ENCODE measurements around the gene PNMA8B.

The PNMA8B gene

GRCh38 chr19:46536391-46536790, 40.7 kb upstream of the PNMA8B start:
- Histone ChIP-seq H3K9me3 (ENCODE audit: control insufficient read depth, low read length) (no peaks in the 10 kb centered on the region), H3K23ac (ENCODE audit: low read length in 2 of 2) (no peak overlapping the region), H3K79me1 (replicated peaks; ENCODE audit: low read length, poor library complexity, severe bottlenecking) (no peaks in the 10 kb centered on the region), H2BK120ac (ENCODE audit: low read depth, low read length) (no peak overlapping the region), H2BK5ac (ENCODE audit: low read depth, low read length, poor library complexity, severe bottlenecking) (no peak overlapping the region), H3K9ac (ENCODE audit: low read length) (no peak overlapping the region), H3K18ac (ENCODE audit: low read depth in 1 of 2, low read length in 2 of 2) (no peak overlapping the region), H3K27me3 (ENCODE audit: control insufficient read depth in 1 of 2, insufficient read depth in 1 of 2, low read length in 2 of 2) (peaks cover 0 to 22% of the 10 kb centered on the region in 2 experiments), H3K4ac (ENCODE audit: low read depth in 1 of 2, low read length in 2 of 2) (no peak overlapping the region), H3K4me3 (ENCODE audit: insufficient read depth in 1 of 2, low read depth in 1 of 2, low read length in 2 of 2) (no peak overlapping the region), H2BK15ac (ENCODE audit: low read depth, poor library complexity, severe bottlenecking) (no peak overlapping the region), H3K36me3 (ENCODE audit: control insufficient read depth in 1 of 2, insufficient read depth in 2 of 2, low read depth in 1 of 2, low read length in 2 of 2) (no peaks in the 10 kb centered on the region), H3K14ac (ENCODE audit: low read length in 2 of 2) (no peak overlapping the region), H2AK5ac (ENCODE audit: low read length, severe bottlenecking) (no peak overlapping the region), H3K27ac (ENCODE audit: low read length, poor library complexity, severe bottlenecking) (no peak overlapping the region), H4K91ac (ENCODE audit: low read length) (no peak overlapping the region), H4K8ac (ENCODE audit: low read length) (no peak overlapping the region), H3K4me2 (ENCODE audit: low read length, poor library complexity, severe bottlenecking) (no peak overlapping the region), H2AFZ (ENCODE audit: low read depth, low read length) (no peak overlapping the region), H2BK12ac (ENCODE audit: low read length in 2 of 2) (no peak overlapping the region), H3K4me1 (ENCODE audit: control insufficient read depth, insufficient read depth, low read depth, low read length) (peaks cover 2% of the 10 kb centered on the region)
- 97% methylated on average over 5 of the region's 7 CpGs for WGBS
- DNase-seq: no peak

DNA sequence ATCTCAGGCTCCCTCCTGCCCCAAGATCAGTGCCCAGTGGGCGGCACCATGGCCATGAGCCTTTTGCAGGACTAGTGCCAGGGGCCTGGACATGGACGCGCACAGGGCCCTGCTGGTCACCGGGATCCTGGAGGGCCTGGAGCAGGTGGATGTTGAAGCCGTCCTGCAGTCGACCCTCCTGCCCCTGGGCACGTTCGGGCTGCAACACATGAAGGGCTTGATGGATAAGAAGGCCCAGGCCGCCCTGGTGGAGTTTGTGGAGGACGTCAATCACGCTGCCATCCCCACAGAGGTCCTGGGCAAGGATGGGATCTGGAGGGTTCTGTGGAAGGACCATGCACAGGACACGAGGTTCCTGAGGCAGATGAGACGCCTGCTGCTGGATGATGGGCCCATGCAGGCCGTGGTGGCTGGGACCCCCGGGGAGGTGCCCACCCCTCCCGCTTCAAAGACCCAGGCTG, 38.0 kb upstream of the PNMA8B start:
- Histone ChIP-seq H3K36me3 (ENCODE audit: control insufficient read depth in 1 of 2, insufficient read depth in 2 of 2, low read depth in 1 of 2, low read length in 2 of 2) (no peaks in the 10 kb centered on the region), H2BK5ac (ENCODE audit: low read depth, low read length, poor library complexity, severe bottlenecking) (no peak overlapping the region), H3K23ac (ENCODE audit: low read length in 2 of 2) (peak overlapping the region in 1 of 2 experiments; percentile 56), H4K91ac (ENCODE audit: low read length) (no peak overlapping the region), H3K14ac (ENCODE audit: low read length in 2 of 2) (peak overlapping the region in 1 of 2 experiments; percentile 50), H3K9ac (ENCODE audit: low read length) (no peak overlapping the region), H3K4me1 (ENCODE audit: control insufficient read depth, insufficient read depth, low read depth, low read length) (peaks cover 2% of the 10 kb centered on the region), H3K18ac (ENCODE audit: low read depth in 1 of 2, low read length in 2 of 2) (no peak overlapping the region), H3K9me3 (ENCODE audit: control insufficient read depth, low read length) (no peaks in the 10 kb centered on the region), H2AK5ac (ENCODE audit: low read length, severe bottlenecking) (no peak overlapping the region), H2BK120ac (ENCODE audit: low read depth, low read length) (no peak overlapping the region), H3K4me2 (ENCODE audit: low read length, poor library complexity, severe bottlenecking) (no peak overlapping the region), H2AFZ (ENCODE audit: low read depth, low read length) (no peak overlapping the region), H3K27me3 (ENCODE audit: control insufficient read depth in 1 of 2, insufficient read depth in 1 of 2, low read length in 2 of 2) (peaks cover 0 to 29% of the 10 kb centered on the region in 2 experiments), H3K4ac (ENCODE audit: low read depth in 1 of 2, low read length in 2 of 2) (no peak overlapping the region), H2BK12ac (ENCODE audit: low read length in 2 of 2) (no peak overlapping the region), H3K79me1 (replicated peaks; ENCODE audit: low read length, poor library complexity, severe bottlenecking) (no peaks in the 10 kb centered on the region), H4K8ac (ENCODE audit: low read length) (no peak overlapping the region), H2BK15ac (ENCODE audit: low read depth, poor library complexity, severe bottlenecking) (no peak overlapping the region), H3K27ac (ENCODE audit: low read length, poor library complexity, severe bottlenecking) (no peak overlapping the region), H3K4me3 (ENCODE audit: insufficient read depth in 1 of 2, low read depth in 1 of 2, low read length in 2 of 2) (no peak overlapping the region)
- DNase-seq: no peak
- WGBS: 83% methylated on average over 16 of the region's 16 CpGs

- H4K91ac ChIP-seq (ENCODE audit: low read length): peak overlapping the region; percentile 19
- 69% methylated on average over 12 of the region's 12 CpGs for WGBS
Observed at GRCh38 chr19:46533078-46533620, 37.5 kb upstream of the PNMA8B start.

DNA sequence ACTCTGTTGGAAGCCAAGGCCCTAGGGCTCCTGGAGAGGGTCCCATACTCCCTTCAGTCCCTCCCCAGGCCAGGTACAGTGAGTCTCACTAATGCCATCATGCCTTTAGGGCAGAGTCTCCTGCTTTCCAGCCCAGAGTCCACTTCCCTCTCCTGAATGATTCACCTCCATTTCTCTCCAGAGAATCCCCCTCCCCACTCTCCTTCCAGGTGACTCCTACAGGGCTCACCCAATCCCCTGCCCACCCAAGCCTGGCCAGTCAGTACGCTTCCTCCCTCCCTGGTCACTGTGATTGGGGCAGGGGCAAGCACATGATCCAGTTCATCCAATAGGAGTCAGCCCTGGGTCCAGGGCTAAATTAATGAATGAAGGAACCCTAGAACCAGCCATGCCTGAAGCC, 35.0 kb upstream of the PNMA8B start:
- Histone ChIP-seq H2BK120ac (ENCODE audit: low read depth, low read length) (no peak overlapping the region), H3K79me1 (replicated peaks; ENCODE audit: low read length, poor library complexity, severe bottlenecking) (no peaks in the 10 kb centered on the region), H3K18ac (ENCODE audit: low read depth in 1 of 2, low read length in 2 of 2) (no peak overlapping the region), H3K4me2 (ENCODE audit: low read length, poor library complexity, severe bottlenecking) (no peak overlapping the region), H2BK5ac (ENCODE audit: low read depth, low read length, poor library complexity, severe bottlenecking) (no peak overlapping the region), H2AFZ (ENCODE audit: low read depth, low read length) (no peak overlapping the region), H3K4me3 (ENCODE audit: insufficient read depth in 1 of 2, low read depth in 1 of 2, low read length in 2 of 2) (peak overlapping the region in 1 of 2 experiments; percentile 16), H3K23ac (ENCODE audit: low read length in 2 of 2) (no peak overlapping the region), H3K9ac (ENCODE audit: low read length) (peak overlapping the region; percentile 64), H3K4me1 (ENCODE audit: control insufficient read depth, insufficient read depth, low read depth, low read length) (no peaks in the 10 kb centered on the region), H2AK5ac (ENCODE audit: low read length, severe bottlenecking) (no peak overlapping the region), H3K4ac (ENCODE audit: low read depth in 1 of 2, low read length in 2 of 2) (no peak overlapping the region), H4K91ac (ENCODE audit: low read length) (no peak overlapping the region), H4K8ac (ENCODE audit: low read length) (no peak overlapping the region), H3K27ac (ENCODE audit: low read length, poor library complexity, severe bottlenecking) (no peak overlapping the region), H2BK12ac (ENCODE audit: low read length in 2 of 2) (no peak overlapping the region), H3K27me3 (ENCODE audit: control insufficient read depth in 1 of 2, insufficient read depth in 1 of 2, low read length in 2 of 2) (peaks cover 2 to 28% of the 10 kb centered on the region in 2 experiments), H2BK15ac (ENCODE audit: low read depth, poor library complexity, severe bottlenecking) (no peak overlapping the region), H3K9me3 (ENCODE audit: control insufficient read depth, low read length) (no peaks in the 10 kb centered on the region), H3K14ac (ENCODE audit: low read length in 2 of 2) (no peak overlapping the region), H3K36me3 (ENCODE audit: control insufficient read depth in 1 of 2, insufficient read depth in 2 of 2, low read depth in 1 of 2, low read length in 2 of 2) (no peaks in the 10 kb centered on the region)
- no peak for DNase-seq
- WGBS: 90% methylated on average over 1 of the region's 1 CpG

More at GRCh38 chr19:46533078-46533620, 37.5 kb upstream of the PNMA8B start:
- H3K23ac ChIP-seq (ENCODE audit: low read length in 2 of 2): no peak overlapping the region
- H3K18ac ChIP-seq (ENCODE audit: low read depth in 1 of 2, low read length in 2 of 2): no peak overlapping the region
- no peak overlapping the region for H2BK5ac ChIP-seq (ENCODE audit: low read depth, low read length, poor library complexity, severe bottlenecking)
- H3K9me3 ChIP-seq (ENCODE audit: control insufficient read depth, low read length): no peaks in the 10 kb centered on the region
- no peak overlapping the region for H2AFZ ChIP-seq (ENCODE audit: low read depth, low read length)
- H3K4me2 ChIP-seq (ENCODE audit: low read length, poor library complexity, severe bottlenecking): no peak overlapping the region
- no peak overlapping the region for H4K8ac ChIP-seq (ENCODE audit: low read length)
- no peak for DNase-seq
- H3K27me3 ChIP-seq (ENCODE audit: control insufficient read depth in 1 of 2, insufficient read depth in 1 of 2, low read length in 2 of 2): peaks cover 1 to 34% of the 10 kb centered on the region in 2 experiments
- H2BK15ac ChIP-seq (ENCODE audit: low read depth, poor library complexity, severe bottlenecking): no peak overlapping the region
- no peaks in the 10 kb centered on the region for H3K79me1 ChIP-seq (replicated peaks; ENCODE audit: low read length, poor library complexity, severe bottlenecking)
- H2BK12ac ChIP-seq (ENCODE audit: low read length in 2 of 2): no peak overlapping the region
- H3K4ac ChIP-seq (ENCODE audit: low read depth in 1 of 2, low read length in 2 of 2): no peak overlapping the region
- H2AK5ac ChIP-seq (ENCODE audit: low read length, severe bottlenecking): no peak overlapping the region
- H3K9ac ChIP-seq (ENCODE audit: low read length): no peak overlapping the region
- peak overlapping the region in 1 of 2 experiments; percentile 50 for H3K14ac ChIP-seq (ENCODE audit: low read length in 2 of 2)
- H3K4me1 ChIP-seq (ENCODE audit: control insufficient read depth, insufficient read depth, low read depth, low read length): peaks cover 2% of the 10 kb centered on the region
- H2BK120ac ChIP-seq (ENCODE audit: low read depth, low read length): no peak overlapping the region
- no peak overlapping the region for H3K27ac ChIP-seq (ENCODE audit: low read length, poor library complexity, severe bottlenecking)
- H3K4me3 ChIP-seq (ENCODE audit: insufficient read depth in 1 of 2, low read depth in 1 of 2, low read length in 2 of 2): no peak overlapping the region
- no peaks in the 10 kb centered on the region for H3K36me3 ChIP-seq (ENCODE audit: control insufficient read depth in 1 of 2, insufficient read depth in 2 of 2, low read depth in 1 of 2, low read length in 2 of 2)
